ENCODE measurements around the gene OLIG2.

OLIG2 gene

GRCh38 chr21:33025489-33026442 lies at the start of gene OLIG2:
Gene OLIG2, plus strand, starts transcription at chr21:33025935. Its CDS starts 928 bp downstream, at chr21:33026863.
- no peak for DNase-seq (ENCODE audit: low spot score)

DNA sequence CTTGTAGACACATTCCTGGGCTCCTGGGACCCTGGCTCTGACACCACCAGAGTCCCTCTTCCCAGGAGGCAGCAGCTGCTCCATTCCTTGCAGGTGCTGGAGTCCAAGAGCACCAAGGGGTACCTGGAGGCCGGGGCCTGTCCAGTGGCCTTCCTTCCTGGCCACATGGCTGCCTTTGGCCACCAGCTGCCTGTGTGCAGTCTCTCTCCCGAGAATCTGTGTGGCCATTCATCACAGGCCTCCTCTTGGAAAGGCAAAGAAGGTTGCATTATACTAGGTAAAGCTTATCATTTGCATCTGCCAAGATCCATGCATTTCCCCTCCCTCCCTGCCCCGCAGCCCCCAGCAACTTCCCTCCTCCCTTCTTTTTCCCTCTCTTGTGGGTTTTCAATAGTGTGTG lies 48.9 kb upstream of the OLIG2 start:
- no peak for DNase-seq (ENCODE audit: low spot score)

- DNase-seq (ENCODE audit: low spot score): no peak
These were observed 48.5 kb upstream of the OLIG2 start for GRCh38 chr21:32977216-32977615.

GRCh38 chr21:32978331-32979270 lies 47.1 kb upstream of the OLIG2 start:
- DNase-seq (ENCODE audit: low spot score): no peak

DNA sequence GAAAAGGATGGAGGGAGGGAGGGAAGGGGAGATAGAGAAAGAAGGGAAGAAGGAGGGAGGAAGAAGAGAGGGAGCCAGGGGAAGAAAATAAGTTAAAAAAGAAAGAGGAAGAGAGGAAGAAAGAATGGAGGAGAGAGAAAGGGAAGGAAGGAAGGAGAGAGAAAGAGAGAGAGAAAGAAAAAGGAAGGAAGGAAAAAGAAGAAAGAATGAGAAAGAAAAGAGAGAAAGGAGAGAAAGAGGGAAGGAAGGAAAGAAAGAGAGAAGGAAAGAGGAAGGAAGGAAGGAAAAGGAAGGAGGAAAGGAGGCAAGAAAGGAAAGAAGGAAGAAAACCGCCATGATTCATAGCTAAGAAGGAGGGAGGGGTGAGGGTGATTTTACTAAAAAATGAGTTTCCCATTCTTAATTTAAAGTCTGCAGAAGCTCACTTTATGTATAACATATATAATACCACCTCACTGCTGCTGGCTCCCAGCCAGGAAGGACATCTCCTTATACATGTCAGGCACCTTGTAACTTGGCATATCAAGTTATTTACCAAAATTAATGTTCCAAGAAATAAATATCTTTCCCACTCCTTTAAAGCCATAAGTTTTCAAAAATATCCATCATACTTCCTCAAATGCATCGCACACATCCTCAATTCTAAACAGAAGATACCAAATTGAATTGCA lies 46.0 kb upstream of the OLIG2 start:
- DNase-seq (ENCODE audit: low spot score): no peak

GRCh38 chr21:32981096-32981495 lies 44.6 kb upstream of the OLIG2 start:
- no peak for DNase-seq (ENCODE audit: low spot score)

- DNase-seq (ENCODE audit: low spot score): no peak
These were observed 35.1 kb upstream of the OLIG2 start for GRCh38 chr21:32990666-32991065.

DNA sequence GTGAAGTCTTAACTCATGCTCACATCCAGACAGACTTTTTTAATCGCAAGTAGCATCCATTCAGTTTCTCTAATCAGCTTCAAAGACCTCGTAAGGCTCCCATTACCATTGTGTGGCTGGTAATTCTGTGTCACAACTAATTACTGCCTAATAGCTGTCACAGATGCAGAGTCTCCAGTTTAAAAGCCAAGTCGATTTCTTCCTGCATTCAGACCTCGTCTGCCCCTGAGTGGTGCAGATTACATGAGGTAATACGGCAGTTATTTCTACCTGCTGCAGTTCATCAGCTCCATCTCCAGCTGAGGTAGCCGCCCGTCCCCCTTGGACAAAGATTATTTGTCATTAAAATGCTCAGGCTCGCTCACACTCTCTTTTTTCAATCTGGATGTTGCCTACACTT lies 34.4 kb upstream of the OLIG2 start:
- DNase-seq (ENCODE audit: low spot score): no peak

GRCh38 chr21:32993894-32994293 lies 31.8 kb upstream of the OLIG2 start:
- no peak for DNase-seq (ENCODE audit: low spot score)

- DNase-seq (ENCODE audit: low spot score): peak; percentile 5
These were observed 31.4 kb upstream of the OLIG2 start for GRCh38 chr21:32994305-32994704.

- no peak for DNase-seq (ENCODE audit: low spot score)
These were observed 18.0 kb upstream of the OLIG2 start for GRCh38 chr21:33007747-33008146.

DNA sequence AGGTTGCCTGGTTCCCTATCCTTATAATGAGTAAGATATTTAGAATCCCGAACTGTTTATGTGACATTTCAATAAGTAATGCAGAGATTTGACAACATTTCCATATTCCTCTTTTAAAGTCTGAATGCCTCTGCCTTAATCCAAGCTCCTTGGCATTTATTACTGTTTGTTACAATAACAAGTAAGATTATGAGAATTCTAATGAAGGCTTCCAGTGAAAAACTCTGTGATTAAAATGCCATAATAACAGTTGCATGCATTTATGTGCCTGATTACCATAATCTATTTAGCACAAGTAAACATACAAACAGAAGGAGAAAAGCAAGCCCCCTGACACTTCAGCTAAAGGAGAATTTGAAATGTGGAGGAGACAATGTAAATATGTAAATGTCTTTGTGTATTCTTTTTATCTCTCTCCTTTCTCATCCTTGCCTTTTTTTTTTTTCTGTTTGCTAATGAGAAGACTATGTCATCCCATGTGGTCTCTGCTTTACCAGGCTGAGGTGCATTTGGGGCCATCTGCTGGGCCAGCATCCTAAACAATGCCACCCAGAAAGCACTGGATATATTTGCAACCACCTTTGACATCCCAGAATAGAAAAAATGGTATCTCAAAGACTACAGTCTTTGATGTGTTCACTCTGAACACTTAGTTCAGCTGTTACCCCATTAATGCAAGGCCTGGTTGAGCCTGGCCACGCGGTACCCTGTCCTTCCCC lies 17.2 kb upstream of the OLIG2 start:
- DNase-seq (ENCODE audit: low spot score): no peak

- DNase-seq (ENCODE audit: low spot score): no peak
These were observed 14.8 kb upstream of the OLIG2 start for GRCh38 chr21:33010931-33011330.

DNA sequence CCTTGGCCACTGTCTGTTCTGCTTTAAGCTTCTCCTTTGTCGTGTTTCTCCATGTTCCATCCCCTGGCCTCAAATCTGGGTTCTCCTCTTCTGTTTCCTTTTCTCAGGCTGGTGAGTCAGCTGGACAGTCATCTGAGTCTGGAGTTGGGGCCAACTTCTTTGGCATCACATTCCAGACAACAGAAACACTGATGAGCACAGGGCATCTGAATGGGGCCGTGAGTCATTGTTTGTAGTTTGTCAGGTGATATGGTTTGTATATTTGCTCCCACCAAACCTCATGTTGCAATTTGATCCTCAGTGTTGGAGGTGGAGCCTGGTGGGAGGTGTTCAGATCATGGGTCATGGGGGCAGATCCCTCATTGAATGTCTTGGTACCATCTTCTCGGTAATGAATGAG lies 14.3 kb upstream of the OLIG2 start:
- DNase-seq (ENCODE audit: low spot score): peak; percentile 76

- no peak for DNase-seq (ENCODE audit: low spot score)
These were observed 12.1 kb upstream of the OLIG2 start for GRCh38 chr21:33013626-33014025.

DNA sequence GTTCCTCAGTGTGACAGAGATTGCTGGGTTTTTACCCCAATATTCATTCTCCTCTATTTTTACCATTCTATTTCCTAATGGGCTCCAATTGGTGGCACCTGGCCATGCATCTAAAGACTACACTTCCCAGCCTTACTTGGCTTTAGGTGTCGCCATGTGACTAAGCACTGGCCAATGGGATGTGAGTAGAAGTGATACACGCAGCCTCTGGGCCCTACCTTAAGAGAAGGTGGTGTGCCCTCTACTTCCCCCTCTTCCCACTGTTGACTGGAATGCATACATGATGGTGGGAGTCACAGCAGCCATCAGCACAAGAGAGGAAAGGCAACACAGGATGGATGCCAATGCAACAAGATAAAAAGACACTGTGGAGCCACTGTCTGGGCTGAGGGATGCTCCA lies 11.4 kb upstream of the OLIG2 start:
- DNase-seq (ENCODE audit: low spot score): no peak

DNA sequence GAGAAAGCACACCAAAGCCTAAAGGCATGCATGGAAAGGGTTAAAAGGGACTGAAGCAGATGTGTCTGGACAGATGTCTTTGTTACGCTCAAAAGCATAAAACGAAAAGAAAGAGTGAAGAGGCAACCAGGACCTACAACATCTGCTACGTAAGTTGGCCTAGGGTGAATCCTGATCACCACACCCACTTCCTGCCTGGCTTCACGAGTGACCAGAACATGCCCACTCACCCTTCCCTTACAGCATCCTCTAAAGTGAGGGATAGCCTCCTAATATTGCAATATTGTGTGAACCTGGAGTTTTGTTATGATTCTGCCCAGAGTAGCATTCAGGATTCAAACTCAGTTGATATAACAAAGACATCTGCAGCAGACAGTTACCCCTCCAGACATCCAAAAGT lies 10.6 kb upstream of the OLIG2 start:
- no peak for DNase-seq (ENCODE audit: low spot score)

DNA sequence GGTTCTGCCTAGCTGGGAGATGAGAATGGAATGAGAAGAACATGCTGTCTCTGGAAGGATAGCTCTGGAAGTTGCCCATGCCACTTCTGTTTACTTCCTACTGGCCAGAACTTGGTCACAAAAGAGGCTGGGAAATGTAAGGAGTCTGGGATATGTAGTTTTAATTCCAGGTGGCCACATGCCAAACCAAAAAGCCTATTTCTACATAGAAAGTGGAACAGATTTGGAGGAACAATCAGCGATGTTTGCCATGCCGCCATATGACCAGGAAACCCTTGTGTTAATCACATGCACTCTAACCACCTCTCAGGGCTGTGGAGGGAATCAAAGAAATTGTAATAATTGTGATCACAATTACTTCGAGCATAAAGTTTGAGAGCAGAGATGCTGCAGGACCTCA lies 10.0 kb upstream of the OLIG2 start:
- no peak for DNase-seq (ENCODE audit: low spot score)

DNA sequence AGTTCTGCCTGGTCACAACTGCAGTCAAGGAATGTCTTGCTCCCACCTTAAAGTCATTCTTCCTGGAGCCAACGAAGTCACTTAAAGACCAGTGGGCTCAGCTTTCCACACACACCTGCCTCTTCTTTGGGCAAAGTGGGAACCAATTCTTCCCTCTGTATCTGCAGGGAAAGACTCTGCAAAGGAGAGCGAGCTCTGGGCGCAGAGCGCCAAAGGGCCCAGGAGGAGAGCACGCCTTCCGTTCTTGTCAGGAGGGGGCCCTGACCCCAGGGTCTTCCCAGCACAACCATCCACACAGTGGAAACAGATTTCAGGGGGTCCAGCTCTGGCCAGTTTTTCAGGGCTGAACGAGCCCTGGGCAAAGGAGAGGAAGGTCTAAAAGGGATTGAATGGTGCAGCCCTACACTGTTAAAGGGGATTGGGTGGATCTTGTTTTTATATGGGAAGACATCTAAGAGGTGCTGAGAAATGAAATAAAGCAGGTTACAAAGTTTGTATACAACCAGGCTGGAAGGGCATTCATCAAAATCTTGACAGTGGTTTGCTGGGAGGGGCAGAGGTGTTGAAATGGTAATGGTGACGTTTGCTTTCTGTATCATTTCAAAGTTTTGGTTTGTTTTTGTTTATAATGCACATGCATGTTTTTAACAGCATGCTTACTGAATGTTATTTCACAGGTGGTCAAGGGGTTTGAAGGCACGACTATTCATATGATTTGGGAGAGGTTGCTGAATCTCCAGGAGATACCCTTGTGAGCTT lies 6.8 kb upstream of the OLIG2 start:
- no peak for DNase-seq (ENCODE audit: low spot score)

GRCh38 chr21:33019516-33019884 lies 6.2 kb upstream of the OLIG2 start:
- no peak for DNase-seq (ENCODE audit: low spot score)
